GM06990 (cell line): ENCODE measurements around the gene DNAH2.

Experiments used
- DNase-seq: peaks from one replicate; pipeline ENCODE4 v3.0.0-alpha.2; 2011; ENCODE audit not compliant: insufficient read length; ENCODE audit errors: extremely low read depth
- H3K27me3 ChIP-seq: replicated peaks from 2 replicates; pipeline ENCODE4 v1.6.0; 2011; ENCODE audit warnings: low read length; ENCODE audit not compliant: control insufficient read depth, insufficient read depth
- H3K36me3 ChIP-seq: 2 replicates; pipeline ENCODE4 v1.5.1; 2011; ENCODE audit warnings: low read length; ENCODE audit not compliant: control insufficient read depth, insufficient read depth
- H3K4me3 ChIP-seq: replicated peaks from 2 replicates; pipeline ENCODE4 v1.5.1; 2011; ENCODE audit warnings: low read depth, mild to moderate bottlenecking, control low read depth, low read length
- TF ChIP-seq, protein P1 (sequence below): IDR thresholded peaks from 2 replicates; pipeline ENCODE4 v1.5.1; 2011; ENCODE audit warnings: low read length, control low read depth, mild to moderate bottlenecking, inconsistent platforms; ENCODE audit not compliant: insufficient read depth, poor library complexity, severe bottlenecking

DNAH2 gene

DNA sequence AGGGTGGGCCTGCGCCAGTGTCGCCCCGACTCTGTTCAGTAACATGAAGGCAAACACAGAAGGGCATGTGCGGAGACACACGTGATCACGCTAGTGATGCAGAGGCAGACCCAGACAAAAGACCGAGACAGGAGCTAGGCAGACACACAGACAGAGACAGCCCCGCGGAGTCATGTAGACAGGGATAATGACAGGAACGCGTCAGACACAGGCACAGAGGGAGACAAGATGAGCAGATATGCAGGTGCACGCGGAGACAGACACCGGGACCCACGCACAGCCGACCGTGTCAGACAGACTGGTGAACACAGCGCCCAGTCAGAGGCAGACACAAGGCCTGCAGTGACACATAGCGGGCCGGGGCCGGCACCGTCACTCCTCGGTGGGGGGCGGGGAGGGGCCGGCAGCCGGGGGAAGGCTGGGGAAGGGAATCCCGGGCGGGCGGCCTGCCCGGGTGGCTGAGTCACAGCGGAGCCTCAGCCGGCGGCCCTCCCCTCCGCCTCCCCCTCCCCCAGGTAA, 123.9 kb downstream of the DNAH2 start:
- Histone ChIP-seq H3K36me3 (peaks cover 6% of the 10 kb centered on the region), H3K4me3 (peak overlapping the region; percentile 89), H3K27me3 (no peaks in the 10 kb centered on the region)
- TF ChIP-seq, protein P1, sequence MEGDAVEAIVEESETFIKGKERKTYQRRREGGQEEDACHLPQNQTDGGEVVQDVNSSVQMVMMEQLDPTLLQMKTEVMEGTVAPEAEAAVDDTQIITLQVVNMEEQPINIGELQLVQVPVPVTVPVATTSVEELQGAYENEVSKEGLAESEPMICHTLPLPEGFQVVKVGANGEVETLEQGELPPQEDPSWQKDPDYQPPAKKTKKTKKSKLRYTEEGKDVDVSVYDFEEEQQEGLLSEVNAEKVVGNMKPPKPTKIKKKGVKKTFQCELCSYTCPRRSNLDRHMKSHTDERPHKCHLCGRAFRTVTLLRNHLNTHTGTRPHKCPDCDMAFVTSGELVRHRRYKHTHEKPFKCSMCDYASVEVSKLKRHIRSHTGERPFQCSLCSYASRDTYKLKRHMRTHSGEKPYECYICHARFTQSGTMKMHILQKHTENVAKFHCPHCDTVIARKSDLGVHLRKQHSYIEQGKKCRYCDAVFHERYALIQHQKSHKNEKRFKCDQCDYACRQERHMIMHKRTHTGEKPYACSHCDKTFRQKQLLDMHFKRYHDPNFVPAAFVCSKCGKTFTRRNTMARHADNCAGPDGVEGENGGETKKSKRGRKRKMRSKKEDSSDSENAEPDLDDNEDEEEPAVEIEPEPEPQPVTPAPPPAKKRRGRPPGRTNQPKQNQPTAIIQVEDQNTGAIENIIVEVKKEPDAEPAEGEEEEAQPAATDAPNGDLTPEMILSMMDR: peak; percentile 9
- no peak for DNase-seq

DNA sequence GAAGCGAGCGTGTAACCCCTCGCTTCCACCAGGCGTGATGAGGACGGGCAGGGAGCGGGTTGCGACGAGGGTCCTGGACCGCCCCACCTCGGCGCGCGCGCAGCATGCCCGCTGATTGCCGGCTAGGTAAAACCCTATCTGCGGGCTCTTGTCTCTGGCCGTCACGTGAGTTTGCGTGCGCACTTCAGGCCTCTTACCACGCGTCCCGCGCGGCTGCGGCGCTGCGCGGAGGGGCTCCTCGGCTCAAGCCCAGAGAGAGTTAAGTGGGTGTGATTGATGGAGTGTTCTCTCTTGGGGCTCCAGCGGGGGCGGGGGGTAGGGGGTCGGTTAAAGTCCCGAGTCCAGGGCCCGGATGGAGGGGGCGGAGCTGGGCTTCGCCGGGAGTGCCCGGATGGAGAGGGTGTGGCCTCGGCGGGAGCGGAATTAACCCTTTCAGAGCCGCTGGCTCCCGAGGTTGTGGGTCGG, 124.4 kb downstream of the DNAH2 start:
- TF ChIP-seq, protein P1: no peak
- Histone ChIP-seq H3K4me3 (peak overlapping the region; percentile 89), H3K36me3 (peaks cover 10% of the 10 kb centered on the region), H3K27me3 (no peaks in the 10 kb centered on the region)
- peak; percentile 88 for DNase-seq

DNA sequence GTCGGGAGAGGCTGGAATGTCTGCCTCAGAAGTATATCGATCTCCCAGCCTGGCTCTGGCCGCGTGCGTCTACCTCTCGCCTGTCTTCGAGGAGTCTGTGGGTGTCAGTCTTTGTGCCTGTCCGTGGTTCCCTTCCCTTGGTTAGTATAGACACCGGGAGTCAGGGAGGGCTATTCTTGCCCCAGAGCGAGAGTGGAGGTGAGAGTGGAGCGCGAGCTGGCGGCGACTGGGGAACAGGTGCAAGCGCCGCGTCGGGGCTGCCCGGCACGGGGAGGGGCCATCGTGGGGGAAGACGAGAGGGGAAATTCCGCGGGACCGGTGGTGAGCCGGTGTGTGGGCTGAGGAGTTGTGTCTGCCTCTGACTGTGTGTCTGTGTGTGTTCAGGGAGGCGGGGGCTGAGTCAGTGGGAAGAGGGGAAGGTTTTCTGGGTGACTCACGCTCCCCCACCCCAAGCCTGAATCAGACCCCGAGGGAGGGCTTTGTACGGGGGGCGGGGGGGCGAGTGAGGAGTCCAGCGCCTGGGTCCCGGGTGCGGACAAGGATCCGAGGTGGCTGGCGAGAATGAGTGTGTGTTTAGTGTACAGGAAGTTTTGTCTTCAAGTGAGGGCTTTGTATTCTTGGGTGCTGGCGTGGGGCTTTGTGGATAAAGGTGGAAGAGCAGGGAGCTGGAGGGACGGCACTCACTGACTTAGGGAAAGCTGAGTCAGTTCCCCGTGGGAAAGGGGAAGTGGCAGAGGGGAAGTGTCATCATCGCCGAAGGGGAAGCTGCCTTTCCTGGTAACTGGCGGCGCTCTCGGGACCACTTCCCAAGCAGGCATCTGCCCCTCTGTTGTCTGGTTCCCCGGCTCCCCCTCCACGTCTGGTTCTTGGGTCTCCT, 125.1 kb downstream of the DNAH2 start:
- peaks cover 12% of the 10 kb centered on the region for H3K36me3 ChIP-seq
- DNase-seq: peak; percentile 91
- no peaks in the 10 kb centered on the region for H3K27me3 ChIP-seq
- H3K4me3 ChIP-seq: peak overlapping the region; percentile 89
- TF ChIP-seq, protein P1: peak; percentile 12

DNA sequence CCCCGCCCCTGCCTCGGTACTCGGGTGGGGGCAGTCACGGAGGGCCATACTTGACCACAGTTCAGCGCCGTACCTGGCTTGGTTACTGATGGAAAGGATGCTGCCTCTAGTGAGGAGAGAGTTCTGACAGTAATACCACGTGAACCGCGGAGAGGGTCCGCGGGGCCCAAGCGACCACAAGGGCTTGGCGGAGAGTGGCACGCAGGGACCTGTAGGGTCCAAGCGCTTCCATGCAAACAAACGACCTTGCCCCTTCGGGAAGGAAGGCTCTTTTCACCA, 125.7 kb downstream of the DNAH2 start:
- TF ChIP-seq, protein P1: no peak
- Histone ChIP-seq H3K36me3 (peaks cover 16% of the 10 kb centered on the region), H3K4me3 (peak overlapping the region; percentile 89), H3K27me3 (no peaks in the 10 kb centered on the region)
- no peak for DNase-seq

DNA sequence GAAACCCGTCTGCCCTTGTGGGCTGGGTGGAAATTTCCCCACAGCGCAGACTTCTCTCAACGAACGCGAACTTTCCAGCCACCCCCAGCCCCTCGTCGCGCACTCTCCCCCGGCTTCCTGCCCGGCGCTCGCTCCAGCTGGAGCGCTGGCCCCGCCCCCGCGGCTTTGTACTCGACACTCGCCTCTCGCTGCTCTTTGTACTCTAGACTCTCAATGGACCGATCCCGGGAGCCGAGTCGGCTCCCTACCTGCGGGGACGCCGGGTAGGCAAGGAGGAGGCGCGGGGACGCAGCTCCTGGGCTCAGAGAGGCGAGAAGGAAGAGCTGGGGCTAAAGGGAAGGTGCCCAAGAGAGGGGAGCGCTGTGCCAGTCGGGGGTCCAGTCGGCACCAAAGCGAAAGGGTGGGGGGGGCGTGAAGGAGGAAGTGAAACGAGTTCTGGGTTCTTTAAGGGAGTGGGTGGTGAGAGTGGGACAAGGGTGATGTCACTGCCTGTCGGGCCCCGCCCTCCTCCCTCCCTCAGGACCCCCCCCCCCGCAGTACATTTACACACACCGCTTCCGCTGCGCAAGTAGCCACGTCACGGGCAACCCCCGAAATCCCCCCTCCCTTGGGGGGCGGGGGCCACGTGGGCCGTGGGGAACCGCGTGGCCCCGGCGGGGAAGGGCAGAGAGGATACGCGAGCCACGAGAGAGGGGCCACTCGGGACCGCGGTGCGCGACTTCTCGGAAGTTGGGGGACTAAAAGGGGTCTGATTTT, 126.2 kb downstream of the DNAH2 start:
- Histone ChIP-seq H3K27me3 (no peaks in the 10 kb centered on the region), H3K36me3 (peaks cover 18% of the 10 kb centered on the region), H3K4me3 (peak overlapping the region; percentile 89)
- DNase-seq: peak; percentile 94
- TF ChIP-seq, protein P1: no peak
